IgD-negative memory B cell (primary cell): Measurements from ENCODE around the gene CEP78. TPM values are rescaled to one million over a fixed set of nuclear protein-coding genes. Genes with fewer than 3 reads are reported as not detected.
"Not testable (repeated sequence)": the region's sequence is repeated elsewhere in the genome, so short reads cannot be mapped to it uniquely, and the experiment has no call there.

ENCODE experiments used
- H3K27ac Mint-ChIP-seq, 3 donors: one replicate each; pipeline ENCODE4 v1.8.0; 2020 to 2022; ENCODE audit warnings: mild to moderate bottlenecking in 3 of 3, mixed read lengths in 3 of 3, moderate library complexity in 1 of 3
- H3K27me3 Mint-ChIP-seq: one replicate; pipeline ENCODE4 v1.8.0; 2021; ENCODE audit warnings: mixed read lengths
- H3K36me3 Mint-ChIP-seq: one replicate; pipeline ENCODE4 v1.8.0; 2020; ENCODE audit warnings: mild to moderate bottlenecking, mixed read lengths
- H3K4me1 Mint-ChIP-seq, 3 donors: one replicate each; pipeline ENCODE4 v1.8.0; 2020 to 2022; ENCODE audit warnings: mixed read lengths in 3 of 3, mild to moderate bottlenecking in 1 of 3
- H3K4me3 Mint-ChIP-seq, 4 donors: one replicate each; pipeline ENCODE4 v1.8.0; 2020 to 2022; ENCODE audit warnings: mild to moderate bottlenecking in 4 of 4, mixed read lengths in 4 of 4, moderate library complexity in 3 of 4
- H3K9me3 Mint-ChIP-seq, 3 donors: one replicate each; pipeline ENCODE4 v1.8.0; 2020 to 2021; ENCODE audit warnings: mixed read lengths in 3 of 3, mild to moderate bottlenecking in 1 of 3
- polyA plus RNA-seq: library from polyadenylated mRNA; unstranded; fragments of 300-500 nt; fragmentation: Illumina TruSeq; gene quantifications from one replicate; pipeline ENCODE4 v1.2.3, GENCODE V29; 2021

The CEP78 gene
- polyA plus RNA-seq, 1 donor from 2014 or later, result 12.3 TPM

- Mint-ChIP-seq H3K27ac (no peak overlapping the region), H3K4me1 (no peaks in the 10 kb centered on the region), H3K36me3 (peaks cover 9% of the 10 kb centered on the region), H3K4me3 (no peak overlapping the region), H3K27me3 (no peaks in the 10 kb centered on the region), H3K9me3 (no peaks in the 10 kb centered on the region)
Observed at GRCh38 chr9:78248635-78249034, 12.8 kb downstream of the CEP78 start.

- no peak overlapping the region for H3K4me3 Mint-ChIP-seq
- H3K27ac Mint-ChIP-seq, result no peak overlapping the region
- no peaks in the 10 kb centered on the region for H3K4me1 Mint-ChIP-seq
- no peaks in the 10 kb centered on the region for H3K9me3 Mint-ChIP-seq
- no peaks in the 10 kb centered on the region for H3K27me3 Mint-ChIP-seq
- H3K36me3 Mint-ChIP-seq, result peaks cover 9% of the 10 kb centered on the region
Observed at GRCh38 chr9:78249542-78249941, 13.7 kb downstream of the CEP78 start.

- no peaks in the 10 kb centered on the region for H3K27me3 Mint-ChIP-seq
- H3K36me3 Mint-ChIP-seq, result peaks cover 3% of the 10 kb centered on the region
- H3K9me3 Mint-ChIP-seq, result no peaks in the 10 kb centered on the region
- H3K27ac Mint-ChIP-seq, result no peak overlapping the region
- no peaks in the 10 kb centered on the region for H3K4me1 Mint-ChIP-seq
- no peak overlapping the region for H3K4me3 Mint-ChIP-seq
Observed at GRCh38 chr9:78252616-78253015, 16.7 kb downstream of the CEP78 start.

DNA sequence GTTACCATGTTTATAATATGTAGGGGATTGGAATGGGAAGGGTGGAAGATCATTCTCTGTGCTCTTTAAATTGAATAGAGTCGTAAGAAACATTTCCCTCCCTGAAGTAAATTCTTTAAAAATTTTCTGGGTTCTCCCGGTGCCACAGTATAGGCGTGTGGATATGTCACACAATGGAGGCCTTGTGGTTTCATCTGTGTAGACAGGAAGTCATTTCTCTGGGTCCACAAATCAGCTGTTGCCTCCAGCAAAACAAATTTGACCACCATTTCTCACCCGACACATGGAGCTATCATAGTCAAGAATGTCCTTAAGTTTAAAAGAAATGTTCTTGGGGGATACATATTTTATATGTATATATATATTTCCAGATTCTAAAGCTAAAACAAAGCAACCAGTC is 17.4 kb downstream of the CEP78 start:
- no peaks in the 10 kb centered on the region for H3K9me3 Mint-ChIP-seq
- no peak overlapping the region for H3K4me3 Mint-ChIP-seq
- H3K36me3 Mint-ChIP-seq, result peaks cover 2% of the 10 kb centered on the region
- no peaks in the 10 kb centered on the region for H3K27me3 Mint-ChIP-seq
- H3K4me1 Mint-ChIP-seq, result no peaks in the 10 kb centered on the region
- H3K27ac Mint-ChIP-seq, result peak overlapping the region in 1 of 3 donors; percentile 91

DNA sequence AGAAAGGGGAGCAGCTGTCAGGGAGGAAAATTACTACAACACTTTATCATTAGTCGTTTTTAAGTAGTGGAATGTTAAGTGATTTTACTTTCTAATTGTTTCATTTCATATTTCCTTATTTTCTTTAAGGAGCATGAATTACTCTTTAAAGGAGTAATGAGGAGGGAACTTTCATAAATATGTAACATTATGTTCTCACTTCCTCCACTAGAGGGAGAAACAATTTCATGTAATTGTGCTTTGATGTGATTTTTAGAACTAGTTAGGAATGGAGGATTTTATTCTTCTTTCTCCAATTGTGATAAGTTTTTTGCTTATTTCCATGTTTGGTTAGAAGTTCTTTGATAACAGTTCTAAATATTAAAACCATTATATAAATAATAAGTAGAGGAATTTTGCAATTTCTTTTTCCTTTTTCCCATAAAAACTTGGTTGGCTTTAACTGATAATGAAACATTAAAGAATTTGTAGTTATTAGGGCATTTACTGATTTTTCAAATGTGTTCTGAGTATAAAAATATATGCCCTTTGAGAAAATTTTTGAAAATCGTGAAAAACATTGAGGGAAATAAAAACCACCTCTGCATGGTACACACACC is 25.6 kb downstream of the CEP78 start:
- no peak overlapping the region for H3K4me3 Mint-ChIP-seq
- no peak overlapping the region for H3K27ac Mint-ChIP-seq
- H3K4me1 Mint-ChIP-seq, result peaks cover 0 to 2% (median 0%) of the 10 kb centered on the region in 3 donors
- peaks cover 4% of the 10 kb centered on the region for H3K36me3 Mint-ChIP-seq
- no peaks in the 10 kb centered on the region for H3K9me3 Mint-ChIP-seq
- H3K27me3 Mint-ChIP-seq, result no peaks in the 10 kb centered on the region

- H3K9me3 Mint-ChIP-seq, result no peaks in the 10 kb centered on the region
- H3K36me3 Mint-ChIP-seq, result peaks cover 5% of the 10 kb centered on the region
- H3K4me3 Mint-ChIP-seq, result no peak overlapping the region
- H3K27ac Mint-ChIP-seq, result no peak overlapping the region
- peaks cover 0 to 2% (median 0%) of the 10 kb centered on the region in 3 donors for H3K4me1 Mint-ChIP-seq
- H3K27me3 Mint-ChIP-seq, result no peaks in the 10 kb centered on the region
Observed at GRCh38 chr9:78262655-78263054, 26.8 kb downstream of the CEP78 start.

- Mint-ChIP-seq H3K4me3 (no peak overlapping the region), H3K27ac (no peak overlapping the region), H3K36me3 (peaks cover 21% of the 10 kb centered on the region), H3K27me3 (no peaks in the 10 kb centered on the region), H3K4me1 (no peaks in the 10 kb centered on the region), H3K9me3 (no peaks in the 10 kb centered on the region)
Observed at GRCh38 chr9:78267889-78268288, 32.0 kb downstream of the CEP78 start.

GRCh38 chr9:78269784-78270183 is 33.9 kb downstream of the CEP78 start:
- Mint-ChIP-seq H3K9me3 (no peaks in the 10 kb centered on the region), H3K36me3 (peaks cover 19% of the 10 kb centered on the region), H3K27ac (no peak overlapping the region), H3K27me3 (no peaks in the 10 kb centered on the region), H3K4me1 (no peaks in the 10 kb centered on the region), H3K4me3 (no peak overlapping the region)

DNA sequence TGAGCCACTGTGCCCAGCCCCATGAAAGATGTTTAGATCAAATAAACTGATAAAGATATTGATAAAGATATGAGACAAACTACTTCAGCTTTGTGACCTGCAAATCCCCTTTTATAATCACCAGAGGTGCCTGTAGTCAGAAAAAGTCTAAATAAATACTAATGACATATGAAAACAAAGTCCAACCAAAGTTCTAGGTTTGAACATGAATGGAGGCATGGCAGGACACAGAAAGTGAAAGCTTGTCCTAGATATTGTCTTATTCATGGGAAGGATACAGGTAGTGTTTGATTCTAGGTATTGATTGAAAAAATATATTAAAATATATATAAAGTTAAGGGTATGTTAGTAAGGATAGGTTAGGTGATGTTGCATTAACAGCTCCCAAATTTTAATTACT is 36.4 kb downstream of the CEP78 start:
- Mint-ChIP-seq H3K4me3 (no peak overlapping the region), H3K27ac (no peak overlapping the region), H3K36me3 (peaks cover 16% of the 10 kb centered on the region), H3K27me3 (no peaks in the 10 kb centered on the region), H3K9me3 (no peaks in the 10 kb centered on the region), H3K4me1 (no peaks in the 10 kb centered on the region)

- H3K36me3 Mint-ChIP-seq, result peaks cover 16% of the 10 kb centered on the region
- H3K4me1 Mint-ChIP-seq, result no peaks in the 10 kb centered on the region
- H3K27ac Mint-ChIP-seq, result no peak overlapping the region
- H3K27me3 Mint-ChIP-seq, result no peaks in the 10 kb centered on the region
- H3K4me3 Mint-ChIP-seq, result no peak overlapping the region
- H3K9me3 Mint-ChIP-seq, result no peaks in the 10 kb centered on the region
Observed at GRCh38 chr9:78273761-78274160, 37.9 kb downstream of the CEP78 start.

DNA sequence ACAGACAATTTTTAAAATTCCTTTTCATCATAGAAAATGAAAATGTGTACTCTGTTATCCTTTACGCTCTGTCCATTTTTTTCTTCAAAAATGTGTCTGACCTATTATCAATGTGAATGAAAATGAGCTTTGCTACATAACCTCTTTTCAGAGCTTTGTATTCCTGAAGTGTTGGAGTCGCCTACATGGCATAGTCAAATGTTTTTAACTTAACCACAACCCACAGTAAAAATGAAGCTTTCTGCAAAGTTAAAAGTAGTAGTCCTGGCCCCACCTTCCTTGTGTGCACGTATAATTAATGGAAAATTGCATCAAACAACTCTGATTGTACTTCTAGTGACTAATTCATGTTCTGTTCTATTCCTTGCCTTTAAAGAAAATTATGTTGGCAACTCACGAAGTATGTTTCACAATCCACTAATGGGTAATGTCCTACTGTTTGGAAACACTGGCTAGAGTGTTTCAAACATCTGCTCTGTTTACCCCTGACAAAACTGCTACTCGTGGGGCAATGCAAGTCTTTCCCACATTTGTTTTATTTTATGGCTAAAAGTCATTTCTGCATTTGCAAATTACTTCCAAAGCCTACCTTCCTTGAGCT is 42.4 kb downstream of the CEP78 start:
- H3K9me3 Mint-ChIP-seq, result no peaks in the 10 kb centered on the region
- H3K27me3 Mint-ChIP-seq, result no peaks in the 10 kb centered on the region
- H3K4me1 Mint-ChIP-seq, result no peaks in the 10 kb centered on the region
- no peak overlapping the region for H3K27ac Mint-ChIP-seq
- no peaks in the 10 kb centered on the region for H3K36me3 Mint-ChIP-seq
- no peak overlapping the region for H3K4me3 Mint-ChIP-seq

DNA sequence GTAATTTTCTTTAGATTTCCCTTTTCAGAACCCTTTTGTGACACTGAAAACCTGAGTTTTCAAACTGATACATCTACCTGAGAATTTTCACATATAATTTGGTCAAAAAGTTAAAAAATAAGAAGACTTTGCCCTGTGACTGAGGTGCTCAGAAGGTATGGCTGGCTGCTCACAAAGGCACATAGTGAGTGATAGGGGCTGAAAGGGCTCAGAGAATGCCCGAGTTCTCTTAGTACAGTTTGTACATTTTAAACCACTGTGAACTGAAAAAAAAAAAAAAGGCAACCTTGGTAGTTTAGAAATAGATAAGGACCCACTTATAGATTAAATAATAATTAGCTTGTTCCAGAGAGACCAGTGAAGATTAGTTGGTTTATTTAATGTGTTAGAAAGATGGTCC is 42.9 kb downstream of the CEP78 start:
- Mint-ChIP-seq H3K36me3 (no peaks in the 10 kb centered on the region), H3K4me1 (no peaks in the 10 kb centered on the region), H3K27me3 (no peaks in the 10 kb centered on the region), H3K27ac (no peak overlapping the region), H3K9me3 (no peaks in the 10 kb centered on the region), H3K4me3 (no peak overlapping the region)

DNA sequence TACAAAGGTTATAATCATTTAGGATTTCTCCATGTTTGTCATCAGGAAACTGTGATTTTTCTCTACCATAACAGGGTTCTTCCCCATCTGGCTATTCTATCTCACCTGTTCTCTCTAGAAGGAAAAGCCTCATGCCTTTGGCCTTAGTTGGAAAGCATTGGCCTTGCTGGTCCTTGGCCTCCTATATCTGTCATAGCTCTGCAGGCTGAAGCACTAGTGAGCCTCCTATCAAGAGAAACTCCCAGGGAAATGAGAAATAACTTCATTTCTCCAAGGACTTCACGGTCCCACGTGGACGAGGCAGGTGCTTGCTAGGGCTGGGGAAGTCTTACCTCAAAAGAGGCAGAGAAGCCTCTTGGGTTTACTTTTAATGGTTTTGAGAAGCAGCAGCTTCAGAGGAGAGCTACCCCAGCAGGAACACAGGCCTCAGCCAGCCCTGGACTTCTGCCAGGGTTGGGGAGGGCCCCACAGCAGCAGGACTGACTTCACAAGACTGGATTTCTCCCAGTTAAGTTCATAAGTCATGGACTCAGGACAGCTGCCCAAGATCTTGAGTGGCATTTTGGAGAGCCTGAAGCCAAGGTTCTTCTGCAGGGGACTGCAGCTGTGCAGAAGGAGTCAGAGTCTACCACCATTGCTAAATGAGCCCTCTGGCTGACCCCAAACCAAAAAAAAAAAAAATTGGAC is 45.2 kb downstream of the CEP78 start:
- no peaks in the 10 kb centered on the region for H3K27me3 Mint-ChIP-seq
- no peaks in the 10 kb centered on the region for H3K36me3 Mint-ChIP-seq
- no peaks in the 10 kb centered on the region for H3K9me3 Mint-ChIP-seq
- H3K27ac Mint-ChIP-seq, result no peak overlapping the region
- no peaks in the 10 kb centered on the region for H3K4me1 Mint-ChIP-seq
- no peak overlapping the region for H3K4me3 Mint-ChIP-seq

GRCh38 chr9:78284181-78284580 is 48.3 kb downstream of the CEP78 start:
- H3K4me1 Mint-ChIP-seq, result not testable (repeated sequence)

GRCh38 chr9:78286125-78286524 is 50.2 kb downstream of the CEP78 start:
- Mint-ChIP-seq H3K4me3 (no peak overlapping the region), H3K27ac (no peak overlapping the region), H3K36me3 (no peaks in the 10 kb centered on the region), H3K27me3 (peaks cover 1% of the 10 kb centered on the region), H3K9me3 (peaks cover 0 to 2% (median 0%) of the 10 kb centered on the region in 3 donors), H3K4me1 (no peaks in the 10 kb centered on the region)

More at GRCh38 chr9:78284181-78284580, 48.3 kb downstream of the CEP78 start:
- not testable (repeated sequence) for H3K4me3 Mint-ChIP-seq, H3K27me3 Mint-ChIP-seq, H3K9me3 Mint-ChIP-seq, H3K36me3 Mint-ChIP-seq
- peak overlapping the region in 1 of 3 donors; percentile 13 for H3K27ac Mint-ChIP-seq

DNA sequence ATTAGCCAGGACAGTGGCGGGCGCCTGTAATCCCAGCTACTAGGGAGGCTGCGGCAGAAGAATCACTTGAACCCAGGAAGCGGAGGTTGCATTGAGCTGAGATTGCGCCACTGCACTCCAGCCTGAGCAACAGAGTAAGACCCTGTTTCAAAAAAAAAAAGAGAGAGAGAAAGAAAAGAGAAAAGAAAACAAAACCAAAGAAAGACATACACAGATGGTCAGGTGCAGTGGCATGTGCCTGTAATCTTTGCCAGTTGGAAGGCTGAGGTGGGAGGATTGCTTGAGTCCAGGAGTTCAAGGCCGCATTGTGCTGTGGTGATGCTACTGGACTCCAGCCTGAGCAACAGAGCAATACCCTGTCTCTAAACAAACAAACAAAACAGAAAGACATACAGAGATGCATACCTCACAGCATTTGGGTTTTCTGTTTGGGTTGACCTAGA is 51.1 kb downstream of the CEP78 start:
- Mint-ChIP-seq H3K36me3 (no peaks in the 10 kb centered on the region), H3K27ac (no peak overlapping the region), H3K4me1 (no peaks in the 10 kb centered on the region), H3K27me3 (peaks cover 1% of the 10 kb centered on the region), H3K9me3 (peaks cover 0 to 2% (median 0%) of the 10 kb centered on the region in 3 donors), H3K4me3 (no peak overlapping the region)
